Endothelial cell of umbilical vein (primary cell): ENCODE data around the gene ELF3.

Source experiments
- EZH2 ChIP-seq: IDR thresholded peaks from 2 replicates; pipeline ENCODE4 v1.6.1; 2012; ENCODE audit warnings: borderline replicate concordance, low read depth, mild to moderate bottlenecking, moderate library complexity, low read length, inconsistent platforms; ENCODE audit not compliant: severe bottlenecking
- FOS ChIP-seq: IDR thresholded peaks from 2 replicates; pipeline ENCODE4 v1.6.1; 2011; ENCODE audit warnings: mild to moderate bottlenecking, low read length, moderate library complexity, borderline replicate concordance; ENCODE audit not compliant: insufficient read depth
- GATA2 ChIP-seq: IDR thresholded peaks from 2 replicates; pipeline ENCODE4 v1.7.0; 2011; ENCODE audit warnings: low read depth, mild to moderate bottlenecking, moderate library complexity, mixed read lengths, low read length; ENCODE audit not compliant: insufficient read length, insufficient read depth
- POLR2A ChIP-seq: IDR thresholded peaks from 2 replicates; pipeline ENCODE4 v1.6.1; 2012; ENCODE audit warnings: low read depth, mild to moderate bottlenecking, control low read depth, low read length
- POLR2AphosphoS5 ChIP-seq: IDR thresholded peaks from 2 replicates; pipeline ENCODE4 v1.6.1; 2012; ENCODE audit warnings: low read depth, mild to moderate bottlenecking, control low read depth, low read length, moderate library complexity; ENCODE audit not compliant: insufficient read depth
- TF ChIP-seq, protein P1 (sequence below), 2 donors: IDR thresholded peaks; 1 replicate in 1 of 2; 2 replicates in 1 of 2; pipeline ENCODE4 v1.5.1; 2011; ENCODE audit warnings: low read length in 2 of 2, mild to moderate bottlenecking in 2 of 2, moderate library complexity in 2 of 2, control low read depth in 1 of 2, inconsistent platforms in 1 of 2, low read depth in 1 of 2; ENCODE audit not compliant: insufficient read depth in 1 of 2; ENCODE audit errors: extremely low read depth in 1 of 2

GRCh38 chr1:202007805-202008489 is 2.4 kb upstream of the ELF3 start:
- TF ChIP-seq POLR2A (no peak), POLR2AphosphoS5 (no peak), GATA2 (no peak), EZH2 (no peak), FOS (no peak)
- TF ChIP-seq, protein P1, sequence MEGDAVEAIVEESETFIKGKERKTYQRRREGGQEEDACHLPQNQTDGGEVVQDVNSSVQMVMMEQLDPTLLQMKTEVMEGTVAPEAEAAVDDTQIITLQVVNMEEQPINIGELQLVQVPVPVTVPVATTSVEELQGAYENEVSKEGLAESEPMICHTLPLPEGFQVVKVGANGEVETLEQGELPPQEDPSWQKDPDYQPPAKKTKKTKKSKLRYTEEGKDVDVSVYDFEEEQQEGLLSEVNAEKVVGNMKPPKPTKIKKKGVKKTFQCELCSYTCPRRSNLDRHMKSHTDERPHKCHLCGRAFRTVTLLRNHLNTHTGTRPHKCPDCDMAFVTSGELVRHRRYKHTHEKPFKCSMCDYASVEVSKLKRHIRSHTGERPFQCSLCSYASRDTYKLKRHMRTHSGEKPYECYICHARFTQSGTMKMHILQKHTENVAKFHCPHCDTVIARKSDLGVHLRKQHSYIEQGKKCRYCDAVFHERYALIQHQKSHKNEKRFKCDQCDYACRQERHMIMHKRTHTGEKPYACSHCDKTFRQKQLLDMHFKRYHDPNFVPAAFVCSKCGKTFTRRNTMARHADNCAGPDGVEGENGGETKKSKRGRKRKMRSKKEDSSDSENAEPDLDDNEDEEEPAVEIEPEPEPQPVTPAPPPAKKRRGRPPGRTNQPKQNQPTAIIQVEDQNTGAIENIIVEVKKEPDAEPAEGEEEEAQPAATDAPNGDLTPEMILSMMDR (IDR thresholded peaks at IDR 0.05; ENCODE audit: extremely low read depth in 1 of 2, insufficient read depth in 1 of 2, low read depth in 1 of 2, low read length in 2 of 2) = no peak
